HG03354 (cell line): ENCODE measurements around the gene HPCAL4.

Experiments used
- ATAC-seq: cut with Tn5 transposase; IDR thresholded peaks from one replicate; pipeline ENCODE4 v1.9.1; 2021; ENCODE audit warnings: mild to moderate bottlenecking; ENCODE audit not compliant: unreplicated experiment, poor library complexity, severe bottlenecking

HPCAL4 gene

GRCh38 chr1:39655578-39656268 lies 35.5 kb downstream of the HPCAL4 start:
- ATAC-seq: no peak

GRCh38 chr1:39654291-39654690 lies 36.9 kb downstream of the HPCAL4 start:
- no peak for ATAC-seq

DNA sequence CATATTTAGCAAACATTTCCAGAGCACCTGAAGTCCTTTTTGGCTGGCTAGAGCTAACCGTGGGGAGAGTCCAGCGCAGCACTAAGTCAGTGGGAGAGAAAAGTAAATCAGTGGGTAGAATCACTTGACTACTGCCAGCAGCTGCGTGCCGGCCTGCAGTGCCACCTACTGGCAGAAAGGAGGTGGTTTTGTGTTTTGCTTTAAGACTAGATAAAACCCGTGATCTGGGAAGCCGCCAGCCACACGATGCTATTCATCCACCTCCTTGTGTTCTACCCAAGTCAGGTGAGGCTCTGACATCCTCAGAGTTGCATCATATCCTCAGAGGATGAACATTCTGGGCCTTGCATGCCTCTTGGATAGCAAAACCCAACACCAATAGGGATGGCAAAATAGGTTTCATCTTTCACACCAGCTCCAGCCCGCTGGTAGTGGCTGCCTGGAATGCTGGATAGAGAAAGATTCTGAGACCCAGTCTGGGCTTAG lies 37.6 kb downstream of the HPCAL4 start:
- ATAC-seq: peak; percentile 60

GRCh38 chr1:39652554-39652953 lies 38.7 kb downstream of the HPCAL4 start:
- no peak for ATAC-seq

DNA sequence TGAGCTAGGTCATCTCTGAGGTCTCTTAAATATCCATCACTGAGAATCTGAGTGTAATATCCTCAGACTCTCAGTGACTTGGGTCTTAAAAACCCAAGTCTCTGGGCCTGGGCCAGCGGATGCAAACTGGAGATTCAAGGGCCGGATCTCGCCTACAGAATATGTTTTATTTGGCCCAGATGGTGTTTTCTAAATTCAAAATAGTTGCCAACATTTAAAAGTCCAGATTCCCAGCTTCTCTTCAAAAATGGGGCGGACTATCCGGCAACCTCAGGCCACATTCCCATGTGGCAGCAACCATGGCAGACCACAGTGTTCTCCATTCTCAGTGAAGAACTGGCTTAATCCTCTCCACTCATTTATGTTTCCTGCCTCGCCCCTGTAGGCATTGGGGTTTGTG lies 39.1 kb downstream of the HPCAL4 start:
- ATAC-seq: no peak

GRCh38 chr1:39650431-39650830 lies 40.8 kb downstream of the HPCAL4 start:
- no peak for ATAC-seq

DNA sequence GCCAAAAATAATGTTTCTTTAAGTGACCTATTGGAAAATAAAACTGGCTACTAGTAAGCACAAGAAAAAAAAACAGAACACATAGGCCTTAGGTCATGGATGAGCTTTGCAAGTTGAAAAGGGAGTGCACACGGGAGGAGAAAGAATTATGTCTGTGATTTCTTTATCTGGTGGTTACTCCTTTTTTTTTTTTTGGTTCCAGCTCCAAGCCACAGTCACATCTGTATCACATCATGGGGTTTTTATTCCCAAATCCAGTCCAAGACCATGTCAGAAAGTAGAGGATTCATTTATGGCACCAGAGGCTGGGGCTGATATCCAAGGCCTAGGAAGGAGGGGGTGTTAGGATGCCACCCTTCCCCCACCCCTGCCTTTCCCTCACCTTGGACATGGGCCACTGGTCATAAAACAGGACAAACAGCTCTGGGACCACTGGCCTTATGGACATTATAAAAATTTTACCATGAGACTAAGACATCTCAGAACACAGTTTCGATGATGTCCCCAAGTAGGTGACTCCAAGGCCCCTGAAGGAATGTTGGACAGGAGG lies 41.5 kb downstream of the HPCAL4 start:
- ATAC-seq: no peak

DNA sequence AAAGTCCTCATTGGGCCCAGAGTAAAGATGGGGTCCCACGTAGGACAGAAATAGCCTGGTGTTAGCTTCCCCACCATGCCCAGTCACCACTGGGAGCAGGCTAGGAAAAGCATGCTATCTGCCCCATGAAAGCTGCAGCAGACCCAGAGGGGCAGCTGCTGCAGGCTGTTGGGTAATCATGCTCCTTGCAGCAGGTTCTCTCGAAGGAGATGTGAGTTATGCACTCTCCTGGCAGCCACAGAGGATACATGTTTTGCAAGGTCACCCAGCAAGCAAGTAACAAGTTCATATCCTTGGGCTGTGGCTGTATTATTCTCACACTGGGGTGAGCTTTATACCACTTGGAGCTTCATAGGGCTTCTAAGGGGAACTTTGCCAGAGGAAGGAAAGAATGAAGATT lies 42.7 kb downstream of the HPCAL4 start:
- no peak for ATAC-seq

GRCh38 chr1:39647247-39647646 lies 44.0 kb downstream of the HPCAL4 start:
- no peak for ATAC-seq

DNA sequence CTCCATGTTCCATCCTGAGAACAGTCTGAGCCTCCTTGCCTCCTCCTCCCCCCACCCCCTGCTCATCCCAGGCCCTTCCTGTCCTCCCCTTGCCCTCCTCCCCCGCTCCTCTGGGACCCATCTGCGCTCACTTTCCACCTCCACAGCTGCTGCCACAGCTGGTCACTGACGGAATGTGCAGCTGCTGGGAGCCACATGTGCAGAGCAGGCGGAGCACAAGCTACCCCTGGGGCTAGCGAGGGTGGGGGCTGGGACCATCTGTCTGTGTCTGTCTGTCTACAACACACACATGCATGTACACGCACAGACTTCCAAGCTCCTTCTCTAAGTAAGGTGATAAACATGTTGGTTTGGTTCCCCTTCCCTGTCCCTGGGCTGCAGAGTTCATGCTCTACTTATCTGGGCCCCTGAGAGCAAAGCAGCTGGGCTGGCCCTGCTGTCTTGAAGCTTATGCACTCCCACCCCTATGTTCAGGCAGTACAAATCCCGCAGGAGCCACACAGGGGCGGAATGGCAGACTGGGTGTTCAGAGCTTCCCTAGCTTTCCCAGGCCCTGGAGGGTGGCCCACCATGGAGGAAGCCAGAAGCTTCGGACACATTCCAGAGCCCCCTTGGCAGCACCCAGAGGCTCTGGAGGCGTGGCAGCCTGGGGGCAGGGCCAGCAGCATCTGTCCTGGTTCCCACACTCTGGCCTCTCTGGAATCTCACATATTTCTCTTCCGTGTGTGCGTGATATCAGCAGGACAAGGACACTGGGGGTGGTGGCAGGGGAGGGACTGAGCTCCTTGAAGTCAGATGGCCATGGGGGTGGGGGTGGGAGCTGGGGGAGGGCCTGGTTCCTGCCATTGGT lies 44.8 kb downstream of the HPCAL4 start:
- ATAC-seq: no peak

DNA sequence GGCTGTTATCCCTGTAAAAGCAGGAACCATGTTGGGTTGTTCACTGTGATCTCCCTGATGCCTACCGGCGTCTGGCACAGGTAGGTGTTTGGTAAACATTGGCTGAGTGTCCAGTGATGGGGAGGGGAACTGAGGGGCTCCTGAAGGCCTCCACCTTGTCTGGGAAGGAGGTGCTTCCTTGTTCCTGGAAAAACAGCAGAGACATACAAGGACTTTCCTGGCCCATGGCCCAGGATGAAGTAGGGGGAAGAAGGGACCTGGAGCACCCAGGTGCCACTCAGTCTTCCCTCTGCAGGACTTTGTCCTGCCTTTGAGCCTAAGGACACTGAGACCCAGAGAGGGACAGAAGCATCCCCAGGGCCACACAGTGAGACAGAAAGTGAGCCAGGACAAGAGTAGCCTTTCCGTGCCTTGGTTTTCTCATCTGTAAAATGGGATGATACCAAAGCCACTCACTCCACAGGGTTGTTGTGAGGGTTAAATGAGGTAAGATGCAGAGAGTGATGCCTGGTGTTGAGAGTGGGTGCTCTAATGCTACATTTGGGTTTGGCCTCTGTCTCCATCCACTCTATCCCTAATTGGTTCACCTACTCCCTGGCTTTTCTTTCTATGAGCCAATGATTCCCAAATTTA lies 45.7 kb downstream of the HPCAL4 start:
- ATAC-seq: no peak

GRCh38 chr1:39643705-39644104 lies 47.5 kb downstream of the HPCAL4 start:
- ATAC-seq: no peak

- no peak for ATAC-seq
These were observed 48.4 kb downstream of the HPCAL4 start for GRCh38 chr1:39642796-39643195.

DNA sequence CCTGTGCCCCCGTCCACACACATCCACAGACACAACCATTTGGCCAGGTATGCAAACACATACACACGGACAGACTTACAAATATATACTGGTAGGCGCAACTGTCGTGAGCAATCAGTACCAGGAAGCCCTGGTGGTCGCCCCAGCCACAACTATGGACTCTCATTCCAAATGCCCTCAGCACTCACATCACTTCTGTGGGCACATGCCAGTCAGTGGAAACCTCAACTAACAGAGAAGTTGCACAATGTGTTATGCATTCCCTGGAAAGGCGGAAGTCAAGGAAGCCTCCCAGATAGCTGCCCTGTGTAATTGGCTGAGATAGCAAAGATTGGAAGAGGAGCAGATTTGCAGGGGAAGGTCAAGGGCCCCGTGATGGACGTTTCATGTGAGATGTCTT lies 50.4 kb downstream of the HPCAL4 start:
- no peak for ATAC-seq

GRCh38 chr1:39639305-39640130 lies 51.7 kb downstream of the HPCAL4 start, which contains the start of gene HEYL:
HEYL (minus strand) TSS chr1:39639643; CDS start chr1:39639625, 18 bp downstream.
- no peak for ATAC-seq

GRCh38 chr1:39638965-39639304 lies 52.3 kb downstream of the HPCAL4 start:
- ATAC-seq: no peak

GRCh38 chr1:39637361-39637760 lies 53.9 kb downstream of the HPCAL4 start:
- no peak for ATAC-seq

- no peak for ATAC-seq
These were observed 55.4 kb downstream of the HPCAL4 start for GRCh38 chr1:39635871-39636210.

- ATAC-seq: no peak
These were observed 55.9 kb downstream of the HPCAL4 start for GRCh38 chr1:39635205-39635870.
